ENCODE data around the gene PSMC2. TPM values are rescaled to one million over a fixed set of nuclear protein-coding genes. Genes with fewer than 3 reads are reported as not detected.

Gene PSMC2
- polyA plus RNA-seq, 1 donor (not counting 4 experiments of a cell fraction or from before 2014, with no cell fraction given): 240 TPM

- no peaks in the 10 kb centered on the region for H3K9me3 ChIP-seq (ENCODE audit: control insufficient read depth, low read depth, low read length)
- no peak for TF ChIP-seq EZH2 (IDR thresholded peaks at IDR 0.05; ENCODE audit: low read length)
- TF ChIP-seq CTCF (optimal IDR thresholded peaks at IDR 0.05 in 1 of 3, IDR thresholded peaks at IDR 0.05 in 1 of 3, conservative IDR thresholded peaks at IDR 0.05 in 1 of 3; ENCODE audit: extremely low read depth in 1 of 3, insufficient read depth in 2 of 3, low read length in 3 of 3): no peak
- DNase-seq (ENCODE audit: low read depth, low spot score) (no peak), FAIRE-seq (no peak)
- peaks cover 2% of the 10 kb centered on the region for H4K20me1 ChIP-seq (ENCODE audit: control insufficient read depth, extremely low read depth, insufficient read depth, low read length)
- peak overlapping the region; percentile 87 to 96 (median 87) for H3K4me3 ChIP-seq (ENCODE audit: control insufficient read depth in 2 of 3, extremely low read depth in 1 of 3, insufficient read depth in 2 of 3, low read depth in 1 of 3, low read length in 3 of 3)
- H3K4me2 ChIP-seq (ENCODE audit: control insufficient read depth, extremely low read depth, insufficient read depth, low read depth, low read length): peak overlapping the region; percentile 88
- peaks cover 74% of the 10 kb centered on the region for H3K79me2 ChIP-seq (ENCODE audit: control insufficient read depth, insufficient read depth, low read length)
- peaks cover 18% of the 10 kb centered on the region for H3K4me1 ChIP-seq (ENCODE audit: control insufficient read depth, extremely low read depth, insufficient read depth, low read length)
- no peak overlapping the region for H2AFZ ChIP-seq (ENCODE audit: control insufficient read depth, low read length)
- dilution Hi-C loops (cut with MboI; ENCODE audit: extremely low pct_ligation_motif_present, low sequenced_read_pairs): no loop called here
- H3K36me3 ChIP-seq (ENCODE audit: control insufficient read depth in 2 of 2, extremely low read depth in 1 of 2, insufficient read depth in 2 of 2, low read length in 2 of 2): peaks cover 4% of the 10 kb centered on the region in 2 experiments
- H3K9ac ChIP-seq (ENCODE audit: control insufficient read depth, extremely low read depth, insufficient read depth, low read length): peak overlapping the region; percentile 96
- peak overlapping the region; percentile 33 for H3K27ac ChIP-seq (ENCODE audit: control insufficient read depth, insufficient read depth, low read length)
- no peaks in the 10 kb centered on the region for H3K27me3 ChIP-seq (ENCODE audit: control insufficient read depth, extremely low read depth, insufficient read depth, low read length)
- H3K9me1 ChIP-seq (ENCODE audit: control insufficient read depth, extremely low read depth, insufficient read depth, low read length): no peaks in the 10 kb centered on the region
These were observed 1.0 kb downstream of the PSMC2 start for GRCh38 chr7:103348452-103348851.

GRCh38 chr7:103348959-103349358 lies 1.5 kb downstream of the PSMC2 start:
- FAIRE-seq (no peak), DNase-seq (ENCODE audit: low read depth, low spot score) (no peak)
- H2AFZ ChIP-seq (ENCODE audit: control insufficient read depth, low read length): no peak overlapping the region
- H3K36me3 ChIP-seq (ENCODE audit: control insufficient read depth in 2 of 2, extremely low read depth in 1 of 2, insufficient read depth in 2 of 2, low read length in 2 of 2): peaks cover 4% of the 10 kb centered on the region in 2 experiments
- no peaks in the 10 kb centered on the region for H3K9me1 ChIP-seq (ENCODE audit: control insufficient read depth, extremely low read depth, insufficient read depth, low read length)
- H3K27ac ChIP-seq (ENCODE audit: control insufficient read depth, insufficient read depth, low read length): peak overlapping the region; percentile 33
- dilution Hi-C loops (cut with MboI; ENCODE audit: extremely low pct_ligation_motif_present, low sequenced_read_pairs): no loop called here
- H3K4me1 ChIP-seq (ENCODE audit: control insufficient read depth, extremely low read depth, insufficient read depth, low read length): peaks cover 18% of the 10 kb centered on the region
- peaks cover 72% of the 10 kb centered on the region for H3K79me2 ChIP-seq (ENCODE audit: control insufficient read depth, insufficient read depth, low read length)
- H3K9me3 ChIP-seq (ENCODE audit: control insufficient read depth, low read depth, low read length): no peaks in the 10 kb centered on the region
- no peak overlapping the region for H3K9ac ChIP-seq (ENCODE audit: control insufficient read depth, extremely low read depth, insufficient read depth, low read length)
- H3K4me2 ChIP-seq (ENCODE audit: control insufficient read depth, extremely low read depth, insufficient read depth, low read depth, low read length): peak overlapping the region; percentile 88
- H3K4me3 ChIP-seq (ENCODE audit: control insufficient read depth in 2 of 3, extremely low read depth in 1 of 3, insufficient read depth in 2 of 3, low read depth in 1 of 3, low read length in 3 of 3): peak overlapping the region; percentile 87 to 96 (median 87)
- peaks cover 2% of the 10 kb centered on the region for H4K20me1 ChIP-seq (ENCODE audit: control insufficient read depth, extremely low read depth, insufficient read depth, low read length)
- TF ChIP-seq CTCF (optimal IDR thresholded peaks at IDR 0.05 in 1 of 3, IDR thresholded peaks at IDR 0.05 in 1 of 3, conservative IDR thresholded peaks at IDR 0.05 in 1 of 3; ENCODE audit: extremely low read depth in 1 of 3, insufficient read depth in 2 of 3, low read length in 3 of 3): no peak
- no peaks in the 10 kb centered on the region for H3K27me3 ChIP-seq (ENCODE audit: control insufficient read depth, extremely low read depth, insufficient read depth, low read length)

All from keratinocyte (primary cell).